Stimulated activated CD4-positive, alpha-beta T cell treated with anti-CD3 and anti-CD28 coated beads, Interleukin-2, amount 100 ng/mL, for 48 hours (primary cell): ENCODE measurements around the gene SCRN1.

Experiments used
- DNase-seq, 2 donors: peaks; one replicate each; pipeline ENCODE4 v3.0.0-alpha.2; 2020

SCRN1 gene

GRCh38 chr7:29885626-29886025 lies 104.0 kb downstream of the SCRN1 start:
- DNase-seq: no peak

- DNase-seq: no peak
These were observed 105.0 kb downstream of the SCRN1 start for GRCh38 chr7:29884399-29885272.

GRCh38 chr7:29883462-29884398 lies 105.9 kb downstream of the SCRN1 start:
- DNase-seq: no peak

- DNase-seq: no peak
These were observed 107.1 kb downstream of the SCRN1 start for GRCh38 chr7:29882481-29882880.

GRCh38 chr7:29881724-29882123 lies 107.9 kb downstream of the SCRN1 start:
- no peak for DNase-seq

GRCh38 chr7:29879609-29880008 lies 110.0 kb downstream of the SCRN1 start:
- DNase-seq: no peak

GRCh38 chr7:29878081-29878688 lies 111.4 kb downstream of the SCRN1 start:
- DNase-seq: no peak

GRCh38 chr7:29877196-29877595 lies 112.4 kb downstream of the SCRN1 start:
- no peak for DNase-seq

- no peak for DNase-seq
These were observed 113.9 kb downstream of the SCRN1 start for GRCh38 chr7:29875741-29876140.

- DNase-seq: no peak
These were observed 115.8 kb downstream of the SCRN1 start for GRCh38 chr7:29873644-29874294.

GRCh38 chr7:29871787-29872398 lies 117.7 kb downstream of the SCRN1 start:
- no peak for DNase-seq
